Measurements from ENCODE around the gene AOPEP.
"Not testable (repeated sequence)": the region's sequence is repeated elsewhere in the genome, so short reads cannot be mapped to it uniquely, and the experiment has no call there.

Gene AOPEP

DNA sequence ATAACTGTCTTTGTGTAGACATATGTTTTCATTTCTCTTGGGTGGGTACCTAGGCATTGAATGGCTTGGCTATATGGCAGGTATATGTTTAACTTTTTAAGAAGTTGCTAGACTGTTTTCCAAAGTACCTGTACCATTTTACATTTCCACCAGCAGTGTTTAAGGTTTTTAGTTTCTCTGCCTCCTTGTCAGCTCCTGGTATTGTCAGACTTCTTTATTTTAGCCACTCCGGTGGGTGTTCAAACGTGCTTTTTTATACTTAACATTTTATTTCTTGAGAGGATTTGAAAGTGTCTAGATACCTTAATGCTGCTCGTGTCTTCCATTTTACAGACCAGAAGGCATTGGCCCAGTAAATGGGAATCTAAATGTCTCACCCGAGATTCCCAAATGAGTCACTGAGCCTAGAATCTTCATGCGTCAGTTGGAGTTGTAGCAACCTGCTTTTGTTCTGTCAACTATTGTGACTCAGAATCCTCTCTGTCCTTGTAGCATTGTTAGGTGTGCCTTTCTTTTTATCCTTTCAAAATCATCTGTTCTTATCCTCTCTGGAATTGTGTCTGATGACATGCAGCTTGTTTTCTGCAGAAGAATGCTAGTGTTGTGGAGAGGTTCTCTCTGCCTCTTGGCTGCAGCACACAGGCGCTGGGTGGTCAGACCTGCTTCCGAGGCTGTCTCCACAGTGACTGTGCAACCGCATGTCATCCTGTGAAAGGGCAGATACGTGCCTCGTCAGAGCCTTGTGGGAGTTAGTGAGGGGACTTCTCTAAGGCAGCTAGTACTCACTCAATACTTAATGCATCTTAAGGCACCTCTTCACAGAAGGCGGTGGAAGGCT lies 291.8 kb downstream of the AOPEP start:
- no peak overlapping the region for H3K9ac ChIP-seq (ENCODE audit: low read depth, low read length)
- no peaks in the 10 kb centered on the region for H3K27me3 ChIP-seq (ENCODE audit: insufficient read depth, low read length)
- H3K9me3 ChIP-seq (ENCODE audit: insufficient read depth, low read depth, low read length), result no peaks in the 10 kb centered on the region
- H3K4me3 ChIP-seq (ENCODE audit: low read length), result no peak overlapping the region
- H3K36me3 ChIP-seq (ENCODE audit: insufficient read depth, low read depth, low read length), result peaks cover 6% of the 10 kb centered on the region; the same call in 1 of the 2 replicates
- H3K27ac ChIP-seq (ENCODE audit: low read length), result no peak overlapping the region
- H3K4me1 ChIP-seq (ENCODE audit: insufficient read depth, low read length), result no peaks in the 10 kb centered on the region

DNA sequence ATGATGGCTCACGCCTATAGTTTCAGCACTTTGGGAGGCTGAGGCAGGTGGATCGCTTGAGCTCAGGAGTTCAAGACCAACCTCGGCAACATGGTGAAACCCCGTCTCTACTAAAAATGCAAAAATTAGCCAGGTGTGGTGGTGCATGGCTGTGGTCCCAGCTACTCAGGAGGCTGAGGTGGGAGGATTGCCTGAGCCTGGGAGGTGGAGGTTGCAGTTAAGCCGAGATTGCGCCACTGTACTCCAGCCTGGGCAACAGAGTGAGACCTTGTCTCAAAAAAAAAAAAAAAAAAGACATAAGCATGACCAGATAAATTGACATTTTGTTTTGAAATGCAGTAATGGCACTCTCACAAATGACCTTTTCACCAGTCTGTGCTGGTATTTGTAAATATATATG lies 294.1 kb downstream of the AOPEP start:
- not testable (repeated sequence) for H3K27me3 ChIP-seq (ENCODE audit: insufficient read depth, low read length); H3K4me3 ChIP-seq (ENCODE audit: low read length); H3K4me1 ChIP-seq (ENCODE audit: insufficient read depth, low read length); H3K36me3 ChIP-seq (ENCODE audit: insufficient read depth, low read depth, low read length); H3K27ac ChIP-seq (ENCODE audit: low read length); H3K9ac ChIP-seq (ENCODE audit: low read depth, low read length); H3K9me3 ChIP-seq (ENCODE audit: insufficient read depth, low read depth, low read length)

DNA sequence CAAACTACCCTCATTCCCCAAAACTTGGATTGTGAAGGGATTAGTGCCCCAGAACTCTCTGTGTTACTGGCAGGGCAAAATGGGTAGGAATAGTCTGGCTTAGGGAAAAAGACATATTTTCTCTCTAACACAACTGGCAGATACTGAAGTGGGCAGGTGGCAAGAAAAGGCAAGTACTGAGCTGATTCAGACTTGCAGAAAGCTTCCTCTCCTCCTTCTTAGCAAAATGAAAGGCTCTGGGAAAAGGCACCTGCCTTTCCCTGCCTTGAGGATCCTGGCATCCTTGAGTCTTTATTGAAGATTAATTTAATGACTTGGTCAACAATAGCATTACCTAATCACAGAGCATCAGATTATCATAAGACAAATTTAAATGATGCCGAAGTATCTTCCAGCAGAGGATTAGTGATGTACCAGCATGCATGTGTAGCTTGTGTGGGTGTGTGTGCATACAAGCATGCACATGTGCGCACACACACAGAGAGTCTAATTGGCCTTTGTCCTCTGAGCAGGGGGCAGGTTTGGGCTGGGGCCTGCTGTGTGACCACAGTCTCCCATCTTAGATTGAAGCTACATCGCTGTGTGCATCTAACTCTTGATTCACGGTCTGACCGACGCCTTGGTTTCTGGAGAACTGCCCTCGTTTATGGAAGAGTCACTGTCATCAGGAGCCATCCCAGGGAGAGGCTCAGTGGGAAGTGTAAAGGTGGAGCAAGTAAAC lies 294.8 kb downstream of the AOPEP start:
- Histone ChIP-seq H3K9ac (ENCODE audit: low read depth, low read length) (no peak overlapping the region), H3K36me3 (ENCODE audit: insufficient read depth, low read depth, low read length) (peaks cover 6% of the 10 kb centered on the region; the same call in 1 of the 2 replicates), H3K4me3 (ENCODE audit: low read length) (no peak overlapping the region), H3K4me1 (ENCODE audit: insufficient read depth, low read length) (no peaks in the 10 kb centered on the region), H3K27me3 (ENCODE audit: insufficient read depth, low read length) (no peaks in the 10 kb centered on the region), H3K9me3 (ENCODE audit: insufficient read depth, low read depth, low read length) (no peaks in the 10 kb centered on the region), H3K27ac (ENCODE audit: low read length) (no peak overlapping the region)

DNA sequence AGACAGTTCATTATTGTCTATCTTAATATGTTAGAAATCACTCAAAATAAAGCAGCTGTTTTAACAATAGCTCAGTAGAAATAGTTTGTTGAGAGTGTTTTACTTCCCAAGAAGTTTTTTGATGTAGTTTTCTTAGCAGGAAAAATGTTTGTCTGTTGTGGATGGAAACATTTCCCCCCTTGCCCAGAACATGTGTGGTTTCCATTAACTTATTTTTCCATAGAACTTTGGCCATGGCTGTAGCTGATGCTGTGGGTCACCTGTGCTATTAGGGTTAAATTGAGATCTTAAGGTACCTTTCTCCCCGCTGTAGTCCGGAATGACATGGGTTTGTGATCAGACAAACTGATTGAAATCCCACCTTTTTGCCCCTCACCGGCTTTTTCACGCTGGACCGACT lies 296.2 kb downstream of the AOPEP start:
- H3K27me3 ChIP-seq (ENCODE audit: insufficient read depth, low read length), result no peaks in the 10 kb centered on the region
- H3K27ac ChIP-seq (ENCODE audit: low read length), result no peak overlapping the region
- H3K4me3 ChIP-seq (ENCODE audit: low read length), result no peak overlapping the region
- no peak overlapping the region for H3K9ac ChIP-seq (ENCODE audit: low read depth, low read length)
- no peaks in the 10 kb centered on the region for H3K4me1 ChIP-seq (ENCODE audit: insufficient read depth, low read length)
- no peaks in the 10 kb centered on the region for H3K9me3 ChIP-seq (ENCODE audit: insufficient read depth, low read depth, low read length)
- H3K36me3 ChIP-seq (ENCODE audit: insufficient read depth, low read depth, low read length), result peaks cover 6% of the 10 kb centered on the region; the same call in 1 of the 2 replicates

DNA sequence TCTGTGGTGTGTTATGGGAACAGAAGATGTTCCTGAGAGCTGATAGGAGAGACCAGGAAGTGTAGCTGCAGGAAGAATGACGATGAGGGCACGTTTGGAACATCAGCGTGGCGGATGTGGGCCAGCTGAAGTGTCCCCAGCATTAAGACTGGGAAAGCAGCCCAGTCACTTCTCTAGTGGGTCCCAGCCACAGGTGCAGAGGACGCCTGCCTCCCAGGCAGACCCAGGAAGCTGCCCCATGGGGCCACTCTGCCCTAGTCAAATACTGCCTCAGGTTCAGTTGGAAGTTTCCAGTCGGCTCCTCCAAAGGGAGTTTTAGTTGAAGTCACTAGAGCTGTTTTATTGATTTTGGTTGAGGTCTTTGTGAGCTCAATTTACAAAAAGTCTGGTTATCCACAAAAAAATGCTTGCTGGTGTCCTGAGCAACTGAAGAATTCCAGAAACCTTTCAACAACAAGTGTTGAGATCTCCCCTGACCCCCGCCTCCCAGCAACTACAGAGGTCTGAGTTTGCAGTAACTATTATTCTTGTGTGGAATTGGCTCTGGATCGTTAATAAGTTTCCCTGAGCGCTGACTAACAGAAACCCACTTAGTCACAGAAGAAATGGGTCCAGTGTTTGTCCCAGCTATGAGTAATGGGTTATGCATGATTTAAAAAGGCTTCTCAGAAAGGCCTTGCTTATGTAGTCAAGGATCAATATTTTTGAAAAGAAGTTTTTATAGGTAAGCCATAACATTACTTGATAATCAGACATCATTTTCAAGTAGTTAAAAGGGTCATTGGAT lies 296.9 kb downstream of the AOPEP start:
- no peak overlapping the region for H3K4me3 ChIP-seq (ENCODE audit: low read length)
- peaks cover 6% of the 10 kb centered on the region; the same call in 1 of the 2 replicates for H3K36me3 ChIP-seq (ENCODE audit: insufficient read depth, low read depth, low read length)
- H3K9ac ChIP-seq (ENCODE audit: low read depth, low read length), result no peak overlapping the region
- H3K9me3 ChIP-seq (ENCODE audit: insufficient read depth, low read depth, low read length), result no peaks in the 10 kb centered on the region
- no peak overlapping the region for H3K27ac ChIP-seq (ENCODE audit: low read length)
- no peaks in the 10 kb centered on the region for H3K4me1 ChIP-seq (ENCODE audit: insufficient read depth, low read length)
- no peaks in the 10 kb centered on the region for H3K27me3 ChIP-seq (ENCODE audit: insufficient read depth, low read length)

DNA sequence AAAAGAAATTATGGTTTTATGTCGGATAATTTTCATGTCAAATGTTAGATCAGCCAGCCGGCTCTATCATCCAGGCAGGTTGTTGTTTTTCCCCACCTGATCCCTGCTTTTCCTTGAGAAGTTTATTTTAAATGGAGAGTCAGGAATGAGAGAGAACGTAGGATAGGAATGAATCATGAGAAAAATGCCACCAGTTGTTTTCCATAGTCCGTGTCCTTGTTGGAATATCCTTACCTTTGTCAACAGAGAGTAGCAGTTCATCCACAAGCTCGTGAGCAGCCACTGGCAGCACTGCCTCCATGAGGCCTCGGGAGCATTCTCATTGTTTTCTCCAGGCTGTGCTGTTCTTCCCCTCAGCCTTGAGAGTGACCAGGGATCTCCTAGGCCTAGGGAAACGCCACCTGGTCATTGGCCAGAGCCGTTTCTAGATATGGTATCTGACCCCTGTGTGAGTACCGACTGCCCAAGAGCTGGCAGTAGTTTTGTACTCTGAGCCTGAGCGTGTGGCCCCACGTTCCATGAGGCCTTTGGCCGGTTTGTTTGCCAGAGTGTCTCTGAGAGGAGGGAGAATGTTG lies 297.7 kb downstream of the AOPEP start:
- Histone ChIP-seq H3K9ac (ENCODE audit: low read depth, low read length) (no peak overlapping the region), H3K27ac (ENCODE audit: low read length) (no peak overlapping the region), H3K36me3 (ENCODE audit: insufficient read depth, low read depth, low read length) (peaks cover 6% of the 10 kb centered on the region; the same call in 1 of the 2 replicates)

DNA sequence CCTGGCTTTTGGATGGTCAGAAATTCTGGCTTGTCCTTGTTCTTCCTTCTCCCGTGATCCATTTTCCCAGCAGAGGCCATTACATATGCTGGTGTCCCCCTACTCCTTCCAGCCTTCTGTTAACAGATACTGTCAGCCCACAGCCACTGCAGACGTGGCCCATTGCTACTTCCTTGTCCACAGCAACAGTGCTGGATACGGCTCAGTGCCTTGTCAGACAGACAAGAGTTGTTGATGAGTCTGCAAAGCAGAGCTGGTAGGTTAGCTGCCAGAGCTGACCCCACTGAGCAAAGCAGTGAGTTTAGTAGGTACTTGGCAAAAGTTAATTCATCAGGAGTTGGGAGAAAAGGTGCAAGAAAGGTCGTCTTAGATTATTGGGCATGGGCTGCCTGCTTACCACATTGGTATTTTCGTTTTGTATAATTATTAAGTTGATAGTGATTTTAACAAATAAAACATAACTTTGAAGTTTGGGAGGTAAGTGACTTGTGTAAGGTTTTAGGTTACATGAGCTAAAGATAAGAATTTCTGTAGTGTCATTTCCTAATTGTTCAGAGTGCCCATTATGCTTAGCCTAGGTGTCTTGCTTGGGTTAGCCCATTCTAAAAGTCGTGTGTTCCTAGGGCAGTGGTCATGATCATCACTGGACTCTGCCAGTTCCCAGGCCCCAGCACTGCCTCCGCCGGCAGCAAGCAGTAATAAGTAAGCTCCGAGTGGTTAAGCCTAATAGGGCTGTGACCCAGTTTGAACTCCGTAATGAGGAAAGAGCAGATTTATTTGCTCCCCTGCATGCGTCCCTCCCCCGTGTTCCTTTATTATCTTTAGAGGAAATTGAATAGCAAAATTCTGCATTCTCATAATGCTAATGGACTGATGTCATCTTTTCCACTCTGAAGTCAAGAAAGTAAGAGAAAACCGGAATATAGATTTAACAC lies 299.0 kb downstream of the AOPEP start:
- Histone ChIP-seq H3K36me3 (ENCODE audit: insufficient read depth, low read depth, low read length) (no peaks in the 10 kb centered on the region), H3K4me3 (ENCODE audit: low read length) (no peak overlapping the region), H3K27ac (ENCODE audit: low read length) (no peak overlapping the region), H3K27me3 (ENCODE audit: insufficient read depth, low read length) (no peaks in the 10 kb centered on the region), H3K4me1 (ENCODE audit: insufficient read depth, low read length) (no peaks in the 10 kb centered on the region), H3K9me3 (ENCODE audit: insufficient read depth, low read depth, low read length) (no peaks in the 10 kb centered on the region), H3K9ac (ENCODE audit: low read depth, low read length) (no peak overlapping the region)

More for the DNA sequence above, 297.7 kb downstream of the AOPEP start:
- no peaks in the 10 kb centered on the region for H3K4me1 ChIP-seq (ENCODE audit: insufficient read depth, low read length)
- H3K9me3 ChIP-seq (ENCODE audit: insufficient read depth, low read depth, low read length), result no peaks in the 10 kb centered on the region
- H3K27me3 ChIP-seq (ENCODE audit: insufficient read depth, low read length), result no peaks in the 10 kb centered on the region
- no peak overlapping the region for H3K4me3 ChIP-seq (ENCODE audit: low read length)

DNA sequence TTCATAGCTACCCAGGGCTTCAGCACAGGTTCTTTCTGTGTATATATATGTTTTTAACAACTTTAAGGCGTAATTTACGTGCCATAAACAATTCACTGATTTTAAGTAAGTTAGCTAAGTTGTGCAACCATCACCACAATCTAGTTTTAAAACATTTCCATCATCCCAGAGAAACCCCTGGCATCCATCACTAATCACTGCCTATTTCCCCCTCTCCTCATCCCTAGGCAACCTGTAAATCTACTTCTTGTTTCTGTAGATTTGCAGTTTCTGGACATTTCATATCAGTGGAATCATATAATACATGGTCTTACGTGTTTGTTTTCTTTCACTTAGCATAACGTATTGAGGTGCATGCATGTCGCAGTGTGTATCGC lies 299.6 kb downstream of the AOPEP start:
- no peaks in the 10 kb centered on the region for H3K27me3 ChIP-seq (ENCODE audit: insufficient read depth, low read length)
- no peaks in the 10 kb centered on the region for H3K4me1 ChIP-seq (ENCODE audit: insufficient read depth, low read length)
- H3K4me3 ChIP-seq (ENCODE audit: low read length), result no peak overlapping the region
- H3K36me3 ChIP-seq (ENCODE audit: insufficient read depth, low read depth, low read length), result no peaks in the 10 kb centered on the region
- H3K9ac ChIP-seq (ENCODE audit: low read depth, low read length), result no peak overlapping the region
- no peaks in the 10 kb centered on the region for H3K9me3 ChIP-seq (ENCODE audit: insufficient read depth, low read depth, low read length)
- no peak overlapping the region for H3K27ac ChIP-seq (ENCODE audit: low read length)

DNA sequence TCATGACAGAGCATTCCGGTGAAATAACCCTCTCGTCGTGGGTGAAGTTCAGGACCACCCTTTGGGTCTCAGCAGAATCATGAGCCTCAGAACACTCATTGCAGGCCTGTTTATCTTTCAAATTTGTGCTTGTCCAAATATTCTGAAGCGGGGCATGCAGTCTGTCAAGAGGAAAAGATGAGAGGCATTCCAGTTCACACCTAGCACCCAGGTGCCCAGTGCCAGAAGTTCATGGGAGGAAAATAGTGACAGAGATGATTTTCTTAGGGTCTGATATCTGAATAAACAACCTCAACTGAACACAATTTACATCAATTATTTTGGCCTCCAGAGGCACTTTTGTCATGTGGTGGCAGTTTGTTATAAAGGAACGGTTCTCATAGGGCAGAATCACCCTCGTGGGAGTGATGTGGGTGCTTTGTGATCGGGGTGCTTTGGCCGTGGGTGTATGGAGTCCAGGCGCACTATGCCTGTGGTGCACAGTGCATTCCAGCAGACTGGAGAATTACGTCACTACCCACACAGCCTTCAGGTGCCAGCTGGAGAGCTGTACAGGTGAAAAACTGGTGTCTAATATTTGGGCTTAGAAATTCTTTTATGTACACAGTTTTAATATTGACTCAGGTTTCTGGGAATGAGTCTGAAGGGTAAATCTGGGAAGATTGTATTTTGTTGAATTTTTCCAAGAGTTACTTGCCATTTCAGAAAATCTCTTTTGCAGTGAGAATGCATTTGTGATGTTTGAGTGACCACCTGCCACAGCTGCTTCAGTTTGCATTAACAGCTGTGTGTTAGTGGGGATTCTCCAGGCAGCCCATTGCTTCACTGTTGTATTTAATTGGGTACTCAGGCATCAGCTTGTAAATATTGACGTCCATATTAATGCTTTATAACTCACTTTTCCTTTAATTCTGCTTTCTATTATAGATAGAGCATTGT lies 301.7 kb downstream of the AOPEP start:
- H3K27me3 ChIP-seq (ENCODE audit: insufficient read depth, low read length), result no peaks in the 10 kb centered on the region
- H3K9me3 ChIP-seq (ENCODE audit: insufficient read depth, low read depth, low read length), result no peaks in the 10 kb centered on the region
- no peak overlapping the region for H3K27ac ChIP-seq (ENCODE audit: low read length)
- no peaks in the 10 kb centered on the region for H3K4me1 ChIP-seq (ENCODE audit: insufficient read depth, low read length)
- H3K9ac ChIP-seq (ENCODE audit: low read depth, low read length), result no peak overlapping the region
- no peaks in the 10 kb centered on the region for H3K36me3 ChIP-seq (ENCODE audit: insufficient read depth, low read depth, low read length)
- no peak overlapping the region for H3K4me3 ChIP-seq (ENCODE audit: low read length)

DNA sequence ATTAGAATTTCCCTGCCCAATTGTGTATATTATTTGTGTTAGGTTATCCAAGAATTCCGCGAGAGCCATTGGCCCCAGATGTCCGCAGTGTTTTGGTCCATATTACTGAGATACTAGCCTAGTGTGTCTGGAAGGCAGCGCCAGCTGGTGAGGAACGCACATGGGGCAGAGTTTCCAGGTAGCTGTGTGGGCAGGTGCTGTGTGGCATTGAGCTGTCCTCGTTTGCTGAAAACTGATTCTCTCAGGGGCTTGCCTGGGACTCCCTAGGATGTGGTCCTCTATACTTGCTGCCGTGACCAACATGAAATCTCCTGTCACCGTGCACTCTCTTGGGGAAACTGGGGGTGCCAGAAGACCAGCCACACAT lies 302.3 kb downstream of the AOPEP start:
- Histone ChIP-seq H3K4me1 (ENCODE audit: insufficient read depth, low read length) (no peaks in the 10 kb centered on the region), H3K27ac (ENCODE audit: low read length) (no peak overlapping the region), H3K9ac (ENCODE audit: low read depth, low read length) (no peak overlapping the region), H3K9me3 (ENCODE audit: insufficient read depth, low read depth, low read length) (no peaks in the 10 kb centered on the region), H3K27me3 (ENCODE audit: insufficient read depth, low read length) (no peaks in the 10 kb centered on the region), H3K36me3 (ENCODE audit: insufficient read depth, low read depth, low read length) (no peaks in the 10 kb centered on the region), H3K4me3 (ENCODE audit: low read length) (no peak overlapping the region)

Data from iPS-20b (cell line).